DOHH2 (cell line): ENCODE data around the gene STIL.

Source experiments
- CTCF ChIP-seq: fragments of 200-600 bp; sonication (generic); IDR thresholded peaks from one replicate; pipeline ENCODE4 v1.5.1; 2014; ENCODE audit warnings: antibody characterized with exemption, mild to moderate bottlenecking, low read depth, low read length; ENCODE audit not compliant: poor library complexity, severe bottlenecking
- EZH2phosphoT487 ChIP-seq: fragments of 200-600 bp; sonication (generic); IDR thresholded peaks from 2 replicates; pipeline ENCODE4 v1.6.1; 2017; ENCODE audit warnings: borderline replicate concordance, mild to moderate bottlenecking, antibody characterized with exemption, low read length, moderate library complexity, mixed read lengths

- TF ChIP-seq CTCF, result no peak
- TF ChIP-seq EZH2phosphoT487, result no peak
These were observed 37.4 kb upstream of the STIL start for GRCh38 chr1:47351305-47351704.
